Measurements from ENCODE around the gene FN3K. TPM values are rescaled to one million over a fixed set of nuclear protein-coding genes. Genes with fewer than 3 reads are reported as not detected.

FN3K gene
- total RNA-seq, 1 donor from 2014 or later: 5.9 TPM

GRCh38 chr17:82779541-82779940 lies 44.1 kb downstream of the FN3K start:
- TF ChIP-seq CTCF (IDR thresholded peaks at IDR 0.05) (no peak), POLR2A (IDR thresholded peaks at IDR 0.05) (no peak), POLR2AphosphoS5 (IDR thresholded peaks at IDR 0.05; ENCODE audit: insufficient read depth in 1 of 2, low read depth in 1 of 2) (no peak)
- Histone ChIP-seq H3K4me3 (no peak overlapping the region), H3K27ac (no peak overlapping the region), H3K27me3 (no peaks in the 10 kb centered on the region), H3K36me3 (peaks cover 0 to 10% of the 10 kb centered on the region in 2 donors), H3K9me3 (no peaks in the 10 kb centered on the region), H3K4me1 (peaks cover 11% of the 10 kb centered on the region)
- intact Hi-C loops (cut with DNase I): loop anchor here (10.0 kb wide), 1 partner anchor 435 kb away; no protein-coding TSS in a partner anchor
- DNase-seq (ENCODE audit: extremely low spot score in 2 of 2): no peak

GRCh38 chr17:82780195-82780594 lies 44.8 kb downstream of the FN3K start:
- no peaks in the 10 kb centered on the region for H3K27me3 ChIP-seq
- H3K36me3 ChIP-seq: peaks cover 0 to 10% of the 10 kb centered on the region in 2 donors
- DNase-seq (ENCODE audit: extremely low spot score in 2 of 2): no peak
- H3K4me1 ChIP-seq: peaks cover 6% of the 10 kb centered on the region
- H3K9me3 ChIP-seq: no peaks in the 10 kb centered on the region
- no peak for TF ChIP-seq CTCF (IDR thresholded peaks at IDR 0.05)
- TF ChIP-seq POLR2AphosphoS5 (IDR thresholded peaks at IDR 0.05; ENCODE audit: insufficient read depth in 1 of 2, low read depth in 1 of 2): no peak
- TF ChIP-seq POLR2A (IDR thresholded peaks at IDR 0.05): no peak
- intact Hi-C loops (cut with DNase I): loop anchor here (10.0 kb wide), 1 partner anchor 135 kb away; no protein-coding TSS in a partner anchor
- H3K4me3 ChIP-seq: no peak overlapping the region
- H3K27ac ChIP-seq: no peak overlapping the region

GRCh38 chr17:82780971-82781893 lies 45.8 kb downstream of the FN3K start:
- Histone ChIP-seq H3K27ac (no peak overlapping the region), H3K4me1 (peaks cover 8% of the 10 kb centered on the region), H3K4me3 (no peak overlapping the region), H3K9me3 (no peaks in the 10 kb centered on the region), H3K27me3 (no peaks in the 10 kb centered on the region), H3K36me3 (peaks cover 0 to 10% of the 10 kb centered on the region in 2 donors)
- intact Hi-C loops (cut with DNase I): loop anchor here (10.0 kb wide), 1 partner anchor 134 kb away; no protein-coding TSS in a partner anchor
- DNase-seq (ENCODE audit: extremely low spot score in 2 of 2): peak in 1 of 2 donors; percentile 84
- TF ChIP-seq POLR2AphosphoS5 (IDR thresholded peaks at IDR 0.05; ENCODE audit: insufficient read depth in 1 of 2, low read depth in 1 of 2): no peak
- no peak for TF ChIP-seq CTCF (IDR thresholded peaks at IDR 0.05)
- TF ChIP-seq POLR2A (IDR thresholded peaks at IDR 0.05): no peak

- peak in 1 of 2 donors; percentile 85 for DNase-seq (ENCODE audit: extremely low spot score in 2 of 2)
- Histone ChIP-seq H3K27me3 (no peaks in the 10 kb centered on the region), H3K4me3 (no peak overlapping the region), H3K36me3 (peaks cover 0 to 10% of the 10 kb centered on the region in 2 donors), H3K4me1 (peaks cover 14% of the 10 kb centered on the region), H3K27ac (no peak overlapping the region), H3K9me3 (no peaks in the 10 kb centered on the region)
- TF ChIP-seq CTCF (IDR thresholded peaks at IDR 0.05) (peak; percentile 93 to 96 (median 96)), POLR2AphosphoS5 (IDR thresholded peaks at IDR 0.05; ENCODE audit: insufficient read depth in 1 of 2, low read depth in 1 of 2) (peak in 1 of 2 donors; percentile 44), POLR2A (IDR thresholded peaks at IDR 0.05) (no peak)
- intact Hi-C loops (cut with DNase I): loop anchor here (10.0 kb wide), 1 partner anchor 133 kb away; no protein-coding TSS in a partner anchor
These were observed 46.5 kb downstream of the FN3K start for GRCh38 chr17:82781894-82782274.

Measured in vagina (tissue), 2 donors.